ENCODE results near the gene RNF11.
"Not testable (repeated sequence)": the region's sequence is repeated elsewhere in the genome, so short reads cannot be mapped to it uniquely, and the experiment has no call there.

The RNF11 gene

DNA sequence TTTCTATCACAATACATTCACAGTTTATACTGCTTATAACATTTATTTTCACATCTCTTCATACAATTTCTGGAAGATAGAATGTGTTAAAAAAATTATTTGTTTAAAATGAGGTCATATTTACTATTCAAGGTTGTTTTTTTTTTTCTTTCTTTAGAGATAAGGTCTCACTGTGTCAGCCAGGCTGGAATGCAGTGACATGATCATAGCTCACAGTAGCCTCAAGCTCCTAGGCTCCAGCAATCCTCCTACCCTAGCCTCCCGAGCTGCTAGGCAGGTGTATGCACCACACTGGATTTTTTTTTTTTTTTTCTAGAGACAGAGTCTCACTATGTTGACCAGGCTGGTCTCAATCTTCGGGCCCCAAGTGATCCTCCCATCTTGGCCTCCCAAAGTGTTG is 19.0 kb upstream of the RNF11 start:
- no peak for DNase-seq (ENCODE audit: low read depth in 1 of 2, low spot score in 1 of 2)
- no peak for TF ChIP-seq POLR2AphosphoS5 (IDR thresholded peaks at IDR 0.05; ENCODE audit: low read depth)
- no peak for TF ChIP-seq SPI1 (IDR thresholded peaks at IDR 0.05; ENCODE audit: borderline replicate concordance, low read depth)
- no peak for TF ChIP-seq GABPA (IDR thresholded peaks at IDR 0.05; ENCODE audit: low read depth)
- H3K4me3 ChIP-seq (replicated peaks; ENCODE audit: insufficient read depth, low read length) = no peak overlapping the region
- H3K27ac ChIP-seq (replicated peaks) = no peak overlapping the region
- H3K27me3 ChIP-seq (ENCODE audit: insufficient read depth, poor library complexity, severe bottlenecking) = no peaks in the 10 kb centered on the region

DNA sequence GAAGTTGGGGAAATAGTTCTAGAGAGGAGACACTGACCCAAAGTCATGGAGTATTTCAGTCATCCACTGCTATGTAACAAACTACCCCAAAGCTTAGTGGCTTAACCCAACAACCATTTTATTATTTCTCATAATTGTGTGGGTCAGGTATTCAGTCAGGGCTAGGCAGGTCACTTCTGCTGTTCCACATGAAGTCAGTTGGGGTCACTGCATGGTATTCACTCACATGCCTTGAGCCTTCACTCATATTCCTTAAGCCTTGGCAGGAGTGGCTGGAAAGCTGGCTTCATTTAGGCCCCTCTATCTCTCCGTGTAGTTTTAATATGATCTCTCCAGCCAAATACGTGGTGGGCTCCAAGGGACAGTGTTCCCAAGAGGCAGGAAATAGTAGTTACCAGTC is 17.5 kb upstream of the RNF11 start:
- no peak for TF ChIP-seq REST (IDR thresholded peaks at IDR 0.05; ENCODE audit: insufficient replicate concordance, low read depth)
- TF ChIP-seq SPI1 (IDR thresholded peaks at IDR 0.05; ENCODE audit: borderline replicate concordance, low read depth) = no peak
- TF ChIP-seq, protein P1, sequence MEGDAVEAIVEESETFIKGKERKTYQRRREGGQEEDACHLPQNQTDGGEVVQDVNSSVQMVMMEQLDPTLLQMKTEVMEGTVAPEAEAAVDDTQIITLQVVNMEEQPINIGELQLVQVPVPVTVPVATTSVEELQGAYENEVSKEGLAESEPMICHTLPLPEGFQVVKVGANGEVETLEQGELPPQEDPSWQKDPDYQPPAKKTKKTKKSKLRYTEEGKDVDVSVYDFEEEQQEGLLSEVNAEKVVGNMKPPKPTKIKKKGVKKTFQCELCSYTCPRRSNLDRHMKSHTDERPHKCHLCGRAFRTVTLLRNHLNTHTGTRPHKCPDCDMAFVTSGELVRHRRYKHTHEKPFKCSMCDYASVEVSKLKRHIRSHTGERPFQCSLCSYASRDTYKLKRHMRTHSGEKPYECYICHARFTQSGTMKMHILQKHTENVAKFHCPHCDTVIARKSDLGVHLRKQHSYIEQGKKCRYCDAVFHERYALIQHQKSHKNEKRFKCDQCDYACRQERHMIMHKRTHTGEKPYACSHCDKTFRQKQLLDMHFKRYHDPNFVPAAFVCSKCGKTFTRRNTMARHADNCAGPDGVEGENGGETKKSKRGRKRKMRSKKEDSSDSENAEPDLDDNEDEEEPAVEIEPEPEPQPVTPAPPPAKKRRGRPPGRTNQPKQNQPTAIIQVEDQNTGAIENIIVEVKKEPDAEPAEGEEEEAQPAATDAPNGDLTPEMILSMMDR (IDR thresholded peaks at IDR 0.05; ENCODE audit: insufficient read depth, low read length) = no peak
- DNase-seq (ENCODE audit: low read depth in 1 of 2, low spot score in 1 of 2) = no peak
- Histone ChIP-seq H3K27me3 (ENCODE audit: insufficient read depth, poor library complexity, severe bottlenecking) (no peaks in the 10 kb centered on the region), H3K27ac (replicated peaks) (no peak overlapping the region), H3K4me3 (replicated peaks; ENCODE audit: insufficient read depth, low read length) (no peak overlapping the region)

DNA sequence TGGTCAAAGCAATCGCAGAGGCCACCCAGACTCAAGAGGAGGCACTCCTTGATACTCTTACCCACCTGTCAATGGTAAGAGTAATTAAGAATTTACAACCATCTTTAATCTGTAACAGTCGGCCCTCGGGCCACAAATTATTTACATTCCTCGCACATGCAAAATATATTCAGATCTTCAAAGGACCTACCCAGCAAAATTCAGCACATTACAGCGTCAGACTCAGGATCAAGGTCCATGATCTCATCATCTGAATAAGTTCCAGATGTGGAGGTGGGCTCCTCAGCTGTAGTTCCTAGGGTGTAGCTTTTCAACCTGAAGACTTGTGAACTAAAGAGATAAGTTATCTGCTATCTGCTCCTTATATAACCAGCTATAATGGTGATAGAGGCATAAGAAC is 17.1 kb upstream of the RNF11 start:
- no peak for DNase-seq (ENCODE audit: low read depth in 1 of 2, low spot score in 1 of 2)
- no peak overlapping the region for H3K4me3 ChIP-seq (replicated peaks; ENCODE audit: insufficient read depth, low read length)
- no peak for TF ChIP-seq SPI1 (IDR thresholded peaks at IDR 0.05; ENCODE audit: borderline replicate concordance, low read depth)
- TF ChIP-seq POLR2AphosphoS5 (IDR thresholded peaks at IDR 0.05; ENCODE audit: low read depth) = no peak
- no peak for TF ChIP-seq GABPA (IDR thresholded peaks at IDR 0.05; ENCODE audit: low read depth)
- no peak for TF ChIP-seq REST (IDR thresholded peaks at IDR 0.05; ENCODE audit: insufficient replicate concordance, low read depth)
- TF ChIP-seq, protein P1 (IDR thresholded peaks at IDR 0.05; ENCODE audit: insufficient read depth, low read length) = no peak
- no peak overlapping the region for H3K27ac ChIP-seq (replicated peaks)
- no peaks in the 10 kb centered on the region for H3K27me3 ChIP-seq (ENCODE audit: insufficient read depth, poor library complexity, severe bottlenecking)

DNA sequence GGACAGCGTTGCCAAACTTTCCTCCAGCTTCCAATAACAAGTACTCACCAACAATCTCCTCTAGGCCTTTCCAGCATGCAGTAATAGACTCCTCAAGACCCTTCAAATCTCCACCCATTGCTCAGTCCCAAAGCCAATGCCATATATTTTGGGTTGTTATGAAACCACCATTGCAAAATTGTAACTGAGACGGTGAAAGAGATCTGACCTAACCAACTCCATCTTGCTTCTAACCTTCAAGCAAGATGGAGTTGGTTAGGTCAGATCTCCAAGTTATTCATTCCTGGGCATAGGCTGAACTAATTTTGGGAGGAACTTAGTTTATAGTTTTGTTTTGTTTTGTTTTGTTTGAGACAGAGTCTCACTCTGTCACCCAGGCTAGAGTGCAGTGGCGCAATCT is 14.5 kb upstream of the RNF11 start:
- DNase-seq (ENCODE audit: low read depth in 1 of 2, low spot score in 1 of 2); H3K27me3 ChIP-seq (ENCODE audit: insufficient read depth, poor library complexity, severe bottlenecking); H3K4me3 ChIP-seq (replicated peaks; ENCODE audit: insufficient read depth, low read length): not testable (repeated sequence)
- H3K27ac ChIP-seq (replicated peaks) = peak overlapping the region; percentile 46

DNA sequence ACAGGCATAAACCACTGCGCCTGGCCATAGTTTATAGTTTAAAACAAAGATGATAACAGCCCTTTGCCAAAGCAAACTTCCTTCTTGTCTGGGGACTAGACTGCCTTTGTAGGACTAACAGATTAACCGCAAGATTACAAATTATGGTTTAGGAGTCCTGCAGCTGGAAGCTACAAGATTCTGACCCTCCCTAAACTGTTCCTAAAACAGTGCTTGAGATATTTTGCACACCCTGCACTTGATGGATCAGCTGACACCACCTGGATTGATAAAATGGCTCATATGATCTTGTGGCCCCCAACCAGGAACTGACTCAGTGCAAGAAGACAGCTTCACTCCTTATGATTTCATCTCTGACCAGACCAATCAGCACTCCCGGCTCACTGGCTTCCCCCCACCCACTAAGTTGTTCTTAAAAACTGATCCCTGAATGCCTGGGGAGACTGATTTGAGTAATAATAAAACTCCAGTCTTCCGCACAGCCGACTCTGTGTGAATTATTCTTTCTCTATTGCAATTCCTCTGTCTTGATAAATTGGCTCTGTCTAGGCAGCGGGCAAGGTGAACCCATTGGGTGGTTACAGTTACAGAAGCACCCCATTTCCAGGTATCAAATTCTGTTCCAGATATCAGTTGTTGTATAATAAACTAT is 13.8 kb upstream of the RNF11 start:
- Histone ChIP-seq H3K4me3 (replicated peaks; ENCODE audit: insufficient read depth, low read length) (no peak overlapping the region), H3K27ac (replicated peaks) (peak overlapping the region; percentile 46), H3K27me3 (ENCODE audit: insufficient read depth, poor library complexity, severe bottlenecking) (no peaks in the 10 kb centered on the region)
- DNase-seq (ENCODE audit: low read depth in 1 of 2, low spot score in 1 of 2) = peak in 1 of 2 experiments; percentile 46
- TF ChIP-seq, protein P1 (IDR thresholded peaks at IDR 0.05; ENCODE audit: insufficient read depth, low read length) = no peak
- TF ChIP-seq SPI1 (IDR thresholded peaks at IDR 0.05; ENCODE audit: borderline replicate concordance, low read depth) = no peak
- no peak for TF ChIP-seq POLR2AphosphoS5 (IDR thresholded peaks at IDR 0.05; ENCODE audit: low read depth)
- TF ChIP-seq GABPA (IDR thresholded peaks at IDR 0.05; ENCODE audit: low read depth) = no peak
- no peak for TF ChIP-seq REST (IDR thresholded peaks at IDR 0.05; ENCODE audit: insufficient replicate concordance, low read depth)

Measured in HL-60 (cell line).